ENCODE measurements around the gene SPATA33. TPM values are rescaled to one million over a fixed set of nuclear protein-coding genes. Genes with fewer than 3 reads are reported as not detected.

The SPATA33 gene
- total and polyA plus RNA-seq, 10 of the 15 experiments (the other 5 are each of a cell fraction or from before 2014, with no cell fraction given) = 1.1 to 15.8 (median 7.6) TPM

DNA sequence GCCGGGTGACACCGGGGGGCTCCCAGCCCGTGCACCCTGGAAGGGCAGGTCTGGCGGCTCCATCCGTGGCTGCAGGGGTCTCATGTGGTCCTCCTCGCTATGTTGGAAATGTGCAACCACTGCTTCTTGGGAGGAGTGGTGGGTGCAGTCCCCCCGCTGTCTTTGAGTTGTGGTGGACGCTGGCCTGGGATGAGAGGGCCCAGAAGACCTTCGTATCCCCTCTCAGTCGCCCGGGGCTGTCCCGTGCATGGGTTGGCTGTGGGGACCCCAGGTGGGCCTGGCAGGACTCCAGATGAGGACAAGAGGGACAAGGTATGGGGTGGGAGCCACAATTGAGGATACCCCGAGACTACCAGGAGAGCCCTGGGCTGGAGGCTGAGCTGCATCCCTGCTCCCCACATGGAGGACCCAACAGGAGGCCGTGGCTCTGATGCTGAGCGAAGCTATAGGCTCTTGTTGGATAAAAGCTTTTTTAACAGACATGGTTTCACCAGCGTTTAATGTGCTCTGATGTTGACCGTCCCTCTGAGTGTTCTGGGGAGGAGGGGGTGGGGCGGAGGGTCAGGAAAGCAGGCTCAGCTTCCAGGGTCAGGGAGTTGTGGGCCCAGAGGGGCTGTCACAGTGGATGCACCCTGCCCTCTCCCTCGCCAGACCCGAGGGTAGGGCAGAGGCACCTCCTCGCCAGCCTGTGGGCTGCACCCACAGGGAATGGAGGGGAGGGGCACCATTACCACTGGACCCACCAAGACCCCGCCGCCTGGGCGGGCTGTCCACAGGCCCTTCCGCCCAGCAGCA is 38.4 kb downstream of the SPATA33 start:
- no peak for ATAC-seq
- intact Hi-C loops (cut with micrococcal nuclease; ENCODE audit: unreplicated experiment) = no loop called here
- WGBS (ENCODE audit: insufficient coverage, insufficient replicate concordance, low lambda C conversion rate, missing lambda C conversion rate) = 73% methylated on average over 25 of the region's 25 CpGs
- no peak for DNase-seq (ENCODE audit: low read depth, low spot score)
- no peaks in the 10 kb centered on the region for H3K9me3 ChIP-seq (replicated peaks; ENCODE audit: control insufficient read depth, insufficient read depth, low read length)
- TSS peak; percentile 56 for BruUV-seq (replicated peaks)
- peaks cover 19% of the 10 kb centered on the region for H3K4me1 ChIP-seq (ENCODE audit: control insufficient read depth, insufficient read depth, low read length)
- no peak overlapping the region for H3K27ac ChIP-seq (ENCODE audit: control insufficient read depth, insufficient read depth)
- H3K79me2 ChIP-seq (ENCODE audit: control insufficient read depth, insufficient read depth, low read length) = no peaks in the 10 kb centered on the region
- in situ Hi-C loops (cut with MboI) = no loop called here
- RAD21 ChIA-PET (ENCODE audit: unreplicated experiment) = no interaction called here
- TF ChIP-seq SUZ12 (IDR thresholded peaks at IDR 0.05; ENCODE audit: unreplicated experiment) = no peak
- TF ChIP-seq MXI1 (IDR thresholded peaks at IDR 0.05; ENCODE audit: low read depth, low read length) = no peak
- TF ChIP-seq, protein P1, sequence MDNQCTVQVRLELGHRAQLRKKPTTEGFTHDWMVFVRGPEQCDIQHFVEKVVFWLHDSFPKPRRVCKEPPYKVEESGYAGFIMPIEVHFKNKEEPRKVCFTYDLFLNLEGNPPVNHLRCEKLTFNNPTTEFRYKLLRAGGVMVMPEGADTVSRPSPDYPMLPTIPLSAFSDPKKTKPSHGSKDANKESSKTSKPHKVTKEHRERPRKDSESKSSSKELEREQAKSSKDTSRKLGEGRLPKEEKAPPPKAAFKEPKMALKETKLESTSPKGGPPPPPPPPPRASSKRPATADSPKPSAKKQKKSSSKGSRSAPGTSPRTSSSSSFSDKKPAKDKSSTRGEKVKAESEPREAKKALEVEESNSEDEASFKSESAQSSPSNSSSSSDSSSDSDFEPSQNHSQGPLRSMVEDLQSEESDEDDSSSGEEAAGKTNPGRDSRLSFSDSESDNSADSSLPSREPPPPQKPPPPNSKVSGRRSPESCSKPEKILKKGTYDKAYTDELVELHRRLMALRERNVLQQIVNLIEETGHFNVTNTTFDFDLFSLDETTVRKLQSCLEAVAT (IDR thresholded peaks at IDR 0.05) = no peak
- TF ChIP-seq, protein P2, sequence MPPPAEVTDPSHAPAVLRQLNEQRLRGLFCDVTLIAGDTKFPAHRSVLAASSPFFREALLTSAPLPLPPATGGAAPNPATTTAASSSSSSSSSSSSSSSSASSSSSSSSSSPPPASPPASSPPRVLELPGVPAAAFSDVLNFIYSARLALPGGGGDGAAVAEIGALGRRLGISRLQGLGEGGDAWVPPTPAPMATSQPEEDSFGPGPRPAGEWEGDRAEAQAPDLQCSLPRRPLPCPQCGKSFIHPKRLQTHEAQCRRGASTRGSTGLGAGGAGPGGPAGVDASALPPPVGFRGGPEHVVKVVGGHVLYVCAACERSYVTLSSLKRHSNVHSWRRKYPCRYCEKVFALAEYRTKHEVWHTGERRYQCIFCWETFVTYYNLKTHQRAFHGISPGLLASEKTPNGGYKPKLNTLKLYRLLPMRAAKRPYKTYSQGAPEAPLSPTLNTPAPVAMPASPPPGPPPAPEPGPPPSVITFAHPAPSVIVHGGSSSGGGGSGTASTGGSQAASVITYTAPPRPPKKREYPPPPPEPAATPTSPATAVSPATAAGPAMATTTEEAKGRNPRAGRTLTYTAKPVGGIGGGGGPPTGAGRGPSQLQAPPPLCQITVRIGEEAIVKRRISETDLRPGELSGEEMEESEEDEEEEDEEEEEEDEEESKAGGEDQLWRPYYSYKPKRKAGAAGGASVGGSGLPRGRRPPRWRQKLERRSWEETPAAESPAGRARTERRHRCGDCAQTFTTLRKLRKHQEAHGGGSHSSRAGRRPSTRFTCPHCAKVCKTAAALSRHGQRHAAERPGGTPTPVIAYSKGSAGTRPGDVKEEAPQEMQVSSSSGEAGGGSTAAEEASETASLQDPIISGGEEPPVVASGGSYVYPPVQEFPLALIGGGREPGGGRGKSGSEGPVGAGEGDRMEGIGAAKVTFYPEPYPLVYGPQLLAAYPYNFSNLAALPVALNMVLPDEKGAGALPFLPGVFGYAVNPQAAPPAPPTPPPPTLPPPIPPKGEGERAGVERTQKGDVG (CRISPR knock-in tag; IDR thresholded peaks at IDR 0.05) = no peak
- CTCF ChIA-PET = interaction anchor here (1.2 kb wide), 1 partner anchor 97 kb away, joined by 3 read pairs; no protein-coding TSS in a partner anchor
- H3K4me3 ChIP-seq = no peak overlapping the region
- peaks cover 0 to 14% of the 10 kb centered on the region in 2 experiments; a peak in 3 of 4 replicates for H3K36me3 ChIP-seq (ENCODE audit: control insufficient read depth in 2 of 2, insufficient read depth in 2 of 2, low read length in 1 of 2)
- SMC1A ChIA-PET (ENCODE audit: uncharacterized antibody, unreplicated experiment) = no interaction called here
- FAIRE-seq = no peak
- H3K9ac ChIP-seq (ENCODE audit: control insufficient read depth, insufficient read depth, low read length) = no peak overlapping the region
- no peaks in the 10 kb centered on the region; the same call in 1 of the 2 replicates for H4K20me1 ChIP-seq (ENCODE audit: control insufficient read depth, insufficient read depth)
- no peaks in the 10 kb centered on the region for H3K27me3 ChIP-seq (replicated peaks in 1 of 2; ENCODE audit: control insufficient read depth in 2 of 2, insufficient read depth in 2 of 2, low read length in 1 of 2)
- H3K4me2 ChIP-seq (ENCODE audit: control insufficient read depth, insufficient read depth) = peak overlapping the region; percentile 27; the same call in 1 of the 2 replicates
- H2AFZ ChIP-seq (ENCODE audit: control insufficient read depth, low read depth, low read length) = no peak overlapping the region
- POLR2A ChIA-PET = interaction anchor here (1.4 to 1.5 kb wide), 2 partner anchors 8 to 10 kb away, joined by 3 to 4 read pairs; partner anchors contain the start of gene CDK10

All from GM12878 (cell line).